GM19193 (cell line): ENCODE data around the gene CUBN.

Source experiments
- POLR2A ChIP-seq: IDR thresholded peaks from 4 replicates; pipeline ENCODE4 v1.6.1; 2011; ENCODE audit not compliant: insufficient read depth, insufficient read length; ENCODE audit errors: extremely low read depth

CUBN gene

DNA sequence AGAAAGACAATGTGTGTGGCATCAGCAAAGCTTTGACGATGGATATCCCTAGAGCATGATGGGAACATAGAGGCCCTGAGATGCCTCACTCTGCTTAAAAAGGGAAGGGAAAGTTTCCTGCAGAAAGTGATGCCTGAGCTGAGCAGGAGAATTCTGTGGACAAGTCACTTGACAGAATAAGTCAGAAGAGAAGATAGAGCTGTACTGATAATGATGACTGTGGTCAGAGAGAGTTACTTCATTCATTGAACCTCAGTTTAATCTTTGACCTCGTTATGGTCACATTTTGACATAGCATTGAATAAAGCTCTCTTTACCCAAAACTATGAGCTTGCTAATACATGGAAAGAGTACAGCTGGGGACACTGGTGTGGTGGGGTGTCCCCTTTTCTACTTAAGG is 7.6 kb downstream of the CUBN start:
- no peak for TF ChIP-seq POLR2A

DNA sequence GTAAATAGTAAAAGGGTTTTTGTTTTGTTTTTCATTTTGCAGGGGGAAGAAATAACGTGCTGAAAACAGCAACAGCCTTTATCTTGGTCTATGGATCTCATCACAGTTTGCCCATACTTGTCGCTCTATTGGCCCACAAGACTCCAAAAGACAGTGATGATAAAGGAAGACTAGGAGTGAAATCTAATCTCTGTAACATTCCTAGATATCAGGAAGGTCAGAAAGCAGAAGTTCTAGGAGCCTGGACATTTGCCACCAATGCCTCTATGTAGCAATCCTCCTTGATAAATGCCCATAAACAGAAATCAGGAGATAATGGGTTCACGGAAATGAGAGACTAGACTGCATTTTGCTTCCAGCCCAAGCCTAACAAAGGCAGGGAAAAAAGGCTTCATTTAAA is 8.9 kb downstream of the CUBN start:
- no peak for TF ChIP-seq POLR2A

DNA sequence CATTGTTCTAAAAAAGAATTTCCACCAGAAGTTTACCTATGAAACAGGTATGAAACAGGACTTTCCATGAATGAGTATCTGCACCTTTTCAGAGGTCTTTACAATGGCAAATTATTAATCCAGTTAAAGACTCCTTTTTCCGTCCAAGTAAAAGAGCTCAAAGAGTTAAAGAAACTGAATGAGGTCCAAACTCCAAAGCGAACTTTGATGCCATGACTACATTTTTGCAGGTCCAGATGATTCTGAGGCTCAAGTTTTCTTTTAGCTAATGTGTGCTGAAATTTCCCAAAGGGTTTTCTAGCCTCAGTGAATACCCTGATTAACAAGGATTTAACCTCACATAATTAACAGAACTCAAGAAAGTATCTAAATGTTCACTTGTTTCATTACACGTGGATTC is 9.8 kb downstream of the CUBN start:
- TF ChIP-seq POLR2A: no peak

DNA sequence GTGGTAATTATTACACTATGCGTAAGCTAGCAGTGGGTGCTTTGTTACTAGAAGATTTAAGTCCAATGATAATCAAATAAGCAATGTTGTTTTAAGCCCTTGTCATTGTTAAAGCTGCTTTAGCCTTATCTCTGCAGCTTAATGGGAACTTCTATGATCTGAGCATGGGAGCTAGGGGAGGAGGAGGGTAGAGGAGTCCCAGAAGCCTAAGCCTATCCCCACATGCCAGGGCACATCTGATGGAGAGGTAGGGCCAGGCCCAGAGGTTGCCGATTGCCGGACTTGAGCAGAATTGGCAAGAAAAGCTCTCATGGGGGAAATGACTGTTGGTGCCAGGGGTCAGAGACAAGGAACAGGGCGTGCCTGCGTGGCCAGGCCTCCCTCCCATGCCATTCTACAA is 13.4 kb downstream of the CUBN start:
- no peak for TF ChIP-seq POLR2A

DNA sequence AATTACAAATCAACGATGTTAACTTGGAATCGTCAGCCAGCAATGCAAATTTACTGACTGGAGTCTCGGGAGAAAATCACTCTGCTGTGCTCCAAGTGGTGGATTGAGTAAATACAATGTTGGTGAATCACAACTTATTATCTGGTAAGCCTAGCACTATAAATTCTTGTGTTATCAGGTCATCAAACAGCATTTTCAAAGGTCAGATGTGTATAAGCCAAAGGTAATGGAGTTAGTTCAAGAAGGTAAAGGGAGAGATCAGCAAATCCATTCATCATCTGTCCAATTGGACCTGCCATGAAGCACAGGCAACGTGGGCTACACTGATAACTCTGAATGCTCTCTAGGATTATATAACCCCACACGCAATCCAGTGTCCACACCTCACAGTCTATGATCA is 13.9 kb downstream of the CUBN start:
- no peak for TF ChIP-seq POLR2A

DNA sequence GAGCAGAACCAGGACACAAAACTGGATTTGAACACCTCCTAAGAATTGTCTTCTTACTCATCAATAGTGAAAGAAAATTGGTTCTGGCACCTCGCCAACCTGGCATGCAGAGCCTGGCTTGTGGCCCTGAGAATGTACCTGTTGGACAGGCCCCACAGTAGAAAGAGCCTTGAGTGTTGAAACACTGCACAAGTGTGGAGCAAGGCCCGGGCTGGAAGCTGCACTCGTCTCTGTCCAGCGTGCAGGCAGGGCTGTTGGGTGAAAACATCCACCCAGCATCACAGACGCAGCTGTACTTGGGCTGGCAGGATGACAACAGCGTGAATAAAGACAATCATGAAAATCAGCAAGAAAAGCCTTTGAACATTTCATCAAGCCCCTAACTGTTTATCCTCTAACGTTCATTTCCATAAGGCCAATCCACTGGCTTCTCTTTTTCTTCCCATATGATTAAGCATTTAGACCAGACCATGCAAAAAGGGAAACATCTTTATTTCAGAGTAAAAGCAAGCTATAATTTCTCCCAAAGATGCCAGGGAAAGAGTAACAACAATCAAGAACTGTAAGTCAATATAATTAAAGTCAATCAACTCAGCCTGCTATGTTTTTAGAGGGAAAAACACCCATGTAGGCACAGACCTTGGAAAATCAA is 15.6 kb downstream of the CUBN start:
- no peak for TF ChIP-seq POLR2A

DNA sequence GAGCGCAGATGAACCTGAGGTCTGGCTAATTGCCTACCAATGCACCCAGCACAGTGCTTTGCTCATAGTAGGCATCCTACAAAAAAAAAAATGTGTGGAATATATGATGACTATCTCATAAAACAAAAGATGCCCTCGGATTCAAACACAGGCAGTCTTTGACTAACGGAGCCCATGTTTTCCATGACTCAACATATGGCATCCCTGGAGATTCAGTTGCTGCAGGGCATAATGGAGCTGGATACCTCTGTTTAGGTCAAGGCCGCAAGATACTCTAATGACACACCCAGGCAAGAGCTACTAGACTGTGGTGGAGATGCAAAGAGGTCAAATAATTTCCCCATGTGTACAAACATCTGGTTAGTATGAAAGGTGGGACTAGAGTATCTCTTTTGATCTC is 16.3 kb downstream of the CUBN start:
- no peak for TF ChIP-seq POLR2A

DNA sequence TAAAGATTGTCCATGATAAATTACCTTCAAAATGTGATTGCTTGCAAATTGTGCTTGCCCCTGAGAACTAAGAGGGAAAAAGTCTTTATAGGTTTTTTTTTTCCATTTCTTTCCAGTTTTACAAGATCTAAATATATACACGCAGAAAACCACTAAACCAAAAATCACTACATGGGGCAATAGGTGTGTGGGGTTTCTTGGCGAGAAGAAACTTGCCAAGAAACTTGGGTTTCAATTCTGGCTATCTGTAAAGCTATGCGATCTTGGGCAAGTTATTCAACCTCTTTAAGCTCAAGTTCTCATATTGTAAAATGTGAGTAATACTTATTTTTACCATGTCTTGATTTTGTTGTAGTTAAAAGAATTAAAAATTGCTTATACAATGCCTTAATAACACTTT is 17.0 kb downstream of the CUBN start:
- no peak for TF ChIP-seq POLR2A

DNA sequence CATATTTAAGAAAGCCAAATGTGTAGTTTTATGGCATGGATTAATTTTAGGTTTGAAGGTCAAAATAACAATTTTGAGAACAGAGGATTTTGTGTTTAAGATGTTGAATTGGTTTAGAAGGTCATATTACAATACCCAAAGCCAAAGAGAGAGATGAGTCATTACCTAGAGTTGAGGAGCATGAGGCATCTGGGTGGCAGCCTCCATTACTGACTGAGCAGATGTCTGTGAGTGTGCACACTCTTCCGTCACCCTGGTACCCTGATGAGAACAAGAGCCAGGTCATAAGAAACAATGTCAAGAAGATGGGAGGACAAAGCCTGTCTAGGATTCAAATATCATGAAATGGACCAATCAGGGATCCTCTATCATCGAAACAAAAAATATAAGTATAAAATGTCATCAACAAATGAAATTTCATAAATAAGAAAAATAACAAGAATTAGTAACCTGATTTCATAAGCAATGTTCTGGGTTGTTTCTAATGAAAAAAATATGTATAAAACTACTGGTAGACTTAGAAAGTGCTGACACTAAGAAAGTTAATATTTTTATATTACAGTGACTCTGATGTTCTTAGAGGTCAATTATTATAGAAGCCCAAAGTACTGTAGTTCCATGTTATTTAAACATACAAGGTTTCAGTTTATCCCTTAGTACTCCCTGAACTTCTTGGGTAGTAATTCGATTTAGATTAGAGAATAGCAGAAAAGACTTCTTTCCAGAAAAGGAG is 20.0 kb downstream of the CUBN start:
- TF ChIP-seq POLR2A: no peak

DNA sequence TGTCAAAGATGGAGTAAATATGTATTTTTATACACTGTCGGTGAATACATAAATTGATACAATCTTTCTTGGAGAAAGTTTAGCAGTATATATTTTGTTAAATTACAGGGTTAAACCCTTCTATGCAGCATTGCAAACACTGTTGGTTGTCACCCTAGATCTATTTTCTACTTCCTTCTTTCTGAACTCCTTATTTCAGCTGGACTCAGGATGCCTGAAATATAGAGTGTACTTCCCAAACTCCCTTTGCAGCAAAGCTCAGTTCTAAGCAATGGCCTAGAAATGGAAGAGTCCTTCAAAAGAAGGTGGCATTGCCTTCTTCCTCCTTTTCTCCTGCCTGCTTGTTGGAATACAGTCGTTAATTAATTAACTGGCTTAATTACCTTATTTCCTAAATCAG is 20.6 kb downstream of the CUBN start:
- TF ChIP-seq POLR2A: no peak

DNA sequence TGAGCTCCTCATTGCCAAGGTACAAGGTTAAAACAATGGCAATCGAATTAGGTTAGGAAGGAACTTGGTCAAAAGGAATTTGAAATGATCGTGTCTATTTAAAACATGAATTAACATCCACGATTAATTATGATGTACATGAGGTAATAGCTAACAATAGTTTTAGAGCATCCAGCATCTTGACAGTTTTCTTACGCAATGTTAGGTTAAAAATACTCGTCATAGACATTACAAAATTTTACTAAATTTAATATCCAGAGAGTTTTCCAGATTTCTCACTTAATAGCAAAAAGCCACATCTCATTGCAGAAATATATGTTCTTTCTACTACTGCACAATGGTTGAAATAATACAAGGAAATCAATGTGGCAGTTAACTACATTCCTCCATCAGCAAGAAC is 22.6 kb downstream of the CUBN start:
- TF ChIP-seq POLR2A: no peak

DNA sequence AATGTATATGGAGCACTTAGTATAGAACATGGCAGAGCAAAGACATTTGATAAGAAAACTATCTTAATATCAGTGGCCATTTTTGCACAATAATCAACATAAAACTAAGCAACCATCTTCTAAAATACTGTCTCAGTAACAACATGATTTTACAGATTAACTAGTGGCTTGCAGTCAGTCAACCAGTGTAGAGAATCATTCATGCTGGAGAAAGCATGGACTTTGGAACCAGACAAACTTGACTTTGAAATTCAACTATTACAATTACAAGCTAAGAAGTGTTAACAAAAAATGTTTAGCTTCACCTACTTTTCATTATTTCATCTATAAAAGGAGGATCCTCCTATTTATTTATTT is 27.7 kb downstream of the CUBN start:
- TF ChIP-seq POLR2A: no peak

DNA sequence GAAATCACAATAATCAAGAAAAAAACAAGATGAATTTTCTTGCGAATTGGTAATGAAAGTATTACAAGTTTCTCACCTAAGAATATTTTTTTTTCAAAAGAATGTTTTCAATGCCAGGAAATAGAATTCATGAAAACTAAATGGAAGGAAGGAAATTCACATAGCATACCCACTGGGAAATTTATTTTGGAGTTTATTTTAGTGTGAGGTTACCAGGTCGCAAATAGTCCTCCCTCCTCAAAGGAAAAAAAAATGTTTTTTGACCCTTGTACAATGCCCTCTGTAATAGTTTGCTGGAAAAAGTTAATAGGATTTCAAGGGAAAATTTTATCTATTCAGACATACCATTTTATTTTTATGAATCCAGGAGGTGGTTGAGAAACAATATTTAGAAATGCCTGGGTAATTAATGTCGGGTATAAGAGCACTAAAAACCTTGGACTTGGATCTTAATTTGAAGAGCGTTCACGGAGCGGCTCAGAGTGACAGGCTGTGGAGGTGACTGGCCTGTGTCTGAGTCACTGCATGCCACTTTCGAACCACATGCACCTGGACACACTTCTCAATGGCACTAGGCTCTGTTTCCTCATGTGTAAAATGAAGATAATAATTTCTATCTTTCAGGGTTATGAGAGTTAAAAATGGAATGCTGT is 28.2 kb downstream of the CUBN start:
- TF ChIP-seq POLR2A: no peak

DNA sequence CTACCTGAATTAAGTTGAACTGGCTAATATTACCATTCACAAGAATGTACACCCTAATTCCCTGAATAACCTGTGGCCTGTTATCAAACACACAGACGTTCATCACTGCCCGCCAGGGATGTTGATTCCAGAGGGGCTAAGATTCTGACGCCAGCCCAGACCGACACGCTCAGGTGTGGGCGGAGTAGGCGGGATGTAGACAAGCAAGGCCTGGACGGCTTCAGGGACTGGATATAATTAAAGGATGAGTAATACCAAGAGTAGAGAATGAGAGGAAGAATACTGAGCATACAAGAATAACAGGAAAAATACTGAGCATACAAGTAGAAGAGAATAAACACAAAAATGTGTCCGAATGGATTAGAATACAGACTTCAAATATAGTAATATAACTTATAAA is 29.0 kb downstream of the CUBN start:
- TF ChIP-seq POLR2A: no peak

DNA sequence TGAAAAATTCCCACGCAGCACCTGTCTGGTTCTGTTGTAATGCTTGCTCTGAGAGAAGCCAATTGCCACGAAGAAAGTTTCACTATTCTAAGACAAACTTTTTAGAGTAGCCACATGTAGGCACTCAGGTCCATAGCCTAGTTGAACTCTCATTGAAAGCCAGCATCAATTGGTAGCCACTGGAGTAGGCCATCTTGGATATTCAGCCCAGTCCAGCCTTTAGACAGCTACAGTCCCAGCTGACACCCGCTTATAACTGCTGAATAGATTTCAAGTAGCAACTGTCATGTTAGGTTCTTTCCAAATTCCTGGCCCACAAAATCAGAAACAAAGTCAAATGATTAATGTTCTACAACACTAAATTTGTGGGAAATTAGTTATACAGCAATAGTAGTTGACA is 31.6 kb downstream of the CUBN start:
- no peak for TF ChIP-seq POLR2A

DNA sequence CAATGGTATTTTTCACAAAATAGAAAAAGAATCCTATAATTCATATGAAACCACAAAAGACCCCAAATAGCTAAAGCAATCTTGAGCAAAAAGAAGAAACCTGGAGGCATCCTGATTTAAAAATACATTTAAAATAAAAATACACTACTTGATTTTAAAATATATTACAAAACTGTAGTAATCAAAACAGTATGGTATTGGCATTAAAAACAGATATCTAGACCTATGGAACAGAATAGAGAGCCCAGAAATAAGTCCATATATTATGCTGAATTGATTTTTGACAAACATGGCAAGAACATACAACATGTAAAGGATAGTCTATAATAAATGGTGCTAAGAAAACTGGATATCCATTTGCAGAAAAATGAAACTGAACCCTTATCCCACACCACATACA is 34.8 kb downstream of the CUBN start:
- no peak for TF ChIP-seq POLR2A
